ENCODE measurements around the gene RERE.

DNA sequence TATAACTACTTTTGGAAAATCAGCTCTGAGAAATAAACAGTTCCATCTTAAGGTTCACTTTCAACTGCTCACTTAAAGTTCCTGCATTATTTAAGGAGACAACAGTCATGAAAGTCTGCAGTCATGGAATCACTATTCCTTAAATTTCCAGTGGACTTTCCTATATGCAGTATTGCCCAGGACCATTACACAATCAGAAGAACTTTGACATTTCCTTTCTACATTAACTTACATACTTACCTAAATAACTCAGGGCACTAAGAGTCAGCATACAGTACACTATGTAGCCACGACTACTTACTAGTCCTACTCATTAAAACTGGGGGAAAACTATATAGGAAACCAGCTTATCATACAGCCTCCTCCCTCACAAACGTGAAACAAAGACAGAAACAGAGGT is 279.4 kb downstream of the RERE start:
- TF ChIP-seq POLR2A (IDR thresholded peaks at IDR 0.05; ENCODE audit: low read depth, low read length) (no peak), EZH2 (IDR thresholded peaks at IDR 0.05; ENCODE audit: borderline replicate concordance, low read depth, low read length, severe bottlenecking) (no peak), POLR2AphosphoS5 (IDR thresholded peaks at IDR 0.05; ENCODE audit: insufficient read depth, low read depth, low read length) (no peak), MYC (IDR thresholded peaks at IDR 0.05; ENCODE audit: low read depth, low read length) (no peak), FOS (IDR thresholded peaks at IDR 0.05; ENCODE audit: borderline replicate concordance, insufficient read depth, low read length) (no peak)
- TF ChIP-seq, protein P1, sequence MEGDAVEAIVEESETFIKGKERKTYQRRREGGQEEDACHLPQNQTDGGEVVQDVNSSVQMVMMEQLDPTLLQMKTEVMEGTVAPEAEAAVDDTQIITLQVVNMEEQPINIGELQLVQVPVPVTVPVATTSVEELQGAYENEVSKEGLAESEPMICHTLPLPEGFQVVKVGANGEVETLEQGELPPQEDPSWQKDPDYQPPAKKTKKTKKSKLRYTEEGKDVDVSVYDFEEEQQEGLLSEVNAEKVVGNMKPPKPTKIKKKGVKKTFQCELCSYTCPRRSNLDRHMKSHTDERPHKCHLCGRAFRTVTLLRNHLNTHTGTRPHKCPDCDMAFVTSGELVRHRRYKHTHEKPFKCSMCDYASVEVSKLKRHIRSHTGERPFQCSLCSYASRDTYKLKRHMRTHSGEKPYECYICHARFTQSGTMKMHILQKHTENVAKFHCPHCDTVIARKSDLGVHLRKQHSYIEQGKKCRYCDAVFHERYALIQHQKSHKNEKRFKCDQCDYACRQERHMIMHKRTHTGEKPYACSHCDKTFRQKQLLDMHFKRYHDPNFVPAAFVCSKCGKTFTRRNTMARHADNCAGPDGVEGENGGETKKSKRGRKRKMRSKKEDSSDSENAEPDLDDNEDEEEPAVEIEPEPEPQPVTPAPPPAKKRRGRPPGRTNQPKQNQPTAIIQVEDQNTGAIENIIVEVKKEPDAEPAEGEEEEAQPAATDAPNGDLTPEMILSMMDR (IDR thresholded peaks at IDR 0.05; ENCODE audit: extremely low read depth in 1 of 2, insufficient read depth in 1 of 2, low read depth in 1 of 2, low read length in 2 of 2): no peak
- TF ChIP-seq, protein P2, sequence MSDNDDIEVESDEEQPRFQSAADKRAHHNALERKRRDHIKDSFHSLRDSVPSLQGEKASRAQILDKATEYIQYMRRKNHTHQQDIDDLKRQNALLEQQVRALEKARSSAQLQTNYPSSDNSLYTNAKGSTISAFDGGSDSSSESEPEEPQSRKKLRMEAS (IDR thresholded peaks at IDR 0.05; ENCODE audit: insufficient read depth, insufficient read length): no peak
